GM12874 (cell line): ENCODE data around the gene THG1L.

Experiments
- CTCF ChIP-seq: IDR thresholded peaks from 2 replicates; pipeline ENCODE4 v1.5.1; 2011; ENCODE audit warnings: low read depth, mild to moderate bottlenecking, control low read depth, low read length, moderate library complexity; ENCODE audit not compliant: insufficient read depth

THG1L gene

GRCh38 chr5:157747173-157747740 is 16.0 kb downstream of the THG1L start:
- TF ChIP-seq CTCF, result no peak

GRCh38 chr5:157747766-157748700 is 16.8 kb downstream of the THG1L start:
- no peak for TF ChIP-seq CTCF

- TF ChIP-seq CTCF, result no peak
These were observed 17.7 kb downstream of the THG1L start for GRCh38 chr5:157748760-157749461.

GRCh38 chr5:157749462-157749799 is 18.2 kb downstream of the THG1L start:
- TF ChIP-seq CTCF, result no peak

GRCh38 chr5:157750320-157750719 is 19.1 kb downstream of the THG1L start:
- no peak for TF ChIP-seq CTCF

- TF ChIP-seq CTCF, result no peak
These were observed 24.9 kb downstream of the THG1L start for GRCh38 chr5:157756122-157756521.

- no peak for TF ChIP-seq CTCF
These were observed 27.5 kb downstream of the THG1L start for GRCh38 chr5:157758706-157759105.
